Measurements from ENCODE around the gene NTM.

NTM gene

DNA sequence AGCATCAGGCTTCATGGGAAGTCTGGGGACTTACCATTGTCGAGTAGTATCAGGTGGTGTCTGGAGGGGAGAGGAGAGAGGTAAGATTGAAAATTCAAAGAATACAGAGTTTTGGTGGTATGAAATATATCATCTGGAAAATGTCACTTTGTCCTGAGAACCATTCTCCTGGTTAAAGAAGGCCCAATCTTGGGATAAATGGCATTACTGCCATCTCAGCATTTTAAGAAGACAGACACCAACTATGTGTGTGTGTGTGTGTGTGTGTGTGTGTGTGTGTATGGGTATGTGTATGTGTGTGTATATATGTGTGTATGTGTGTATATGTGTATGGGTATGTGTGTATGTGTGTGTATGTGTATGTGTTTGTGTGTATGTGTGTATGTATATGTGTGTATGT, 673.3 kb downstream of the NTM start:
- Histone ChIP-seq H3F3A (ENCODE audit: control insufficient read depth, insufficient read depth) (no peaks in the 10 kb centered on the region), H3K79me2 (ENCODE audit: control insufficient read depth, low read length) (no peaks in the 10 kb centered on the region), H3K27me3 (ENCODE audit: control insufficient read depth, low read length) (no peaks in the 10 kb centered on the region), H3K4me2 (ENCODE audit: low read length) (no peak overlapping the region), H3K27ac (ENCODE audit: low read depth, low read length) (no peak overlapping the region), H3K4me3 (ENCODE audit: low read length) (no peak overlapping the region), H3K4me1 (ENCODE audit: control insufficient read depth, low read length) (no peaks in the 10 kb centered on the region), H4K20me1 (ENCODE audit: control insufficient read depth, insufficient read depth, low read depth, low read length) (no peaks in the 10 kb centered on the region), H3K9me2 (replicated peaks; ENCODE audit: control insufficient read depth, low read length) (no peaks in the 10 kb centered on the region), H3K36me3 (ENCODE audit: control insufficient read depth, low read length) (no peaks in the 10 kb centered on the region), H3K9me3 (ENCODE audit: control insufficient read depth, insufficient read depth, low read length) (no peaks in the 10 kb centered on the region)
- TF ChIP-seq CTCF (IDR thresholded peaks at IDR 0.05; ENCODE audit: low read depth, low read length, poor library complexity, severe bottlenecking), result no peak
- TF ChIP-seq EZH2phosphoT487 (IDR thresholded peaks at IDR 0.05; ENCODE audit: borderline replicate concordance, low read length), result no peak

- H3K27ac ChIP-seq (ENCODE audit: low read depth, low read length), result no peak overlapping the region
- H4K20me1 ChIP-seq (ENCODE audit: control insufficient read depth, insufficient read depth, low read depth, low read length), result no peaks in the 10 kb centered on the region
- TF ChIP-seq EZH2phosphoT487 (IDR thresholded peaks at IDR 0.05; ENCODE audit: borderline replicate concordance, low read length) (no peak), CTCF (IDR thresholded peaks at IDR 0.05; ENCODE audit: low read depth, low read length, poor library complexity, severe bottlenecking) (no peak)
- H3K9me2 ChIP-seq (replicated peaks; ENCODE audit: control insufficient read depth, low read length), result no peaks in the 10 kb centered on the region
- no peaks in the 10 kb centered on the region for H3K9me3 ChIP-seq (ENCODE audit: control insufficient read depth, insufficient read depth, low read length)
- H3K4me1 ChIP-seq (ENCODE audit: control insufficient read depth, low read length), result no peaks in the 10 kb centered on the region
- no peaks in the 10 kb centered on the region for H3F3A ChIP-seq (ENCODE audit: control insufficient read depth, insufficient read depth)
- no peak overlapping the region for H3K4me2 ChIP-seq (ENCODE audit: low read length)
- no peak overlapping the region for H3K4me3 ChIP-seq (ENCODE audit: low read length)
- H3K36me3 ChIP-seq (ENCODE audit: control insufficient read depth, low read length), result no peaks in the 10 kb centered on the region
- no peaks in the 10 kb centered on the region for H3K27me3 ChIP-seq (ENCODE audit: control insufficient read depth, low read length)
- H3K79me2 ChIP-seq (ENCODE audit: control insufficient read depth, low read length), result no peaks in the 10 kb centered on the region
Measured at GRCh38 chr11:132045107-132045506, 674.7 kb downstream of the NTM start.

GRCh38 chr11:132046288-132046865, 676.0 kb downstream of the NTM start:
- no peaks in the 10 kb centered on the region for H3K27me3 ChIP-seq (ENCODE audit: control insufficient read depth, low read length)
- no peak overlapping the region for H3K4me3 ChIP-seq (ENCODE audit: low read length)
- H3F3A ChIP-seq (ENCODE audit: control insufficient read depth, insufficient read depth), result no peaks in the 10 kb centered on the region
- no peak overlapping the region for H3K27ac ChIP-seq (ENCODE audit: low read depth, low read length)
- H3K4me1 ChIP-seq (ENCODE audit: control insufficient read depth, low read length), result no peaks in the 10 kb centered on the region
- no peaks in the 10 kb centered on the region for H3K9me3 ChIP-seq (ENCODE audit: control insufficient read depth, insufficient read depth, low read length)
- TF ChIP-seq CTCF (IDR thresholded peaks at IDR 0.05; ENCODE audit: low read depth, low read length, poor library complexity, severe bottlenecking) (no peak), EZH2phosphoT487 (IDR thresholded peaks at IDR 0.05; ENCODE audit: borderline replicate concordance, low read length) (no peak)
- no peaks in the 10 kb centered on the region for H3K79me2 ChIP-seq (ENCODE audit: control insufficient read depth, low read length)
- H4K20me1 ChIP-seq (ENCODE audit: control insufficient read depth, insufficient read depth, low read depth, low read length), result no peaks in the 10 kb centered on the region
- H3K4me2 ChIP-seq (ENCODE audit: low read length), result no peak overlapping the region
- H3K36me3 ChIP-seq (ENCODE audit: control insufficient read depth, low read length), result no peaks in the 10 kb centered on the region
- H3K9me2 ChIP-seq (replicated peaks; ENCODE audit: control insufficient read depth, low read length), result no peaks in the 10 kb centered on the region
